ENCODE results near the gene TRIM68.

Gene TRIM68, protein sequence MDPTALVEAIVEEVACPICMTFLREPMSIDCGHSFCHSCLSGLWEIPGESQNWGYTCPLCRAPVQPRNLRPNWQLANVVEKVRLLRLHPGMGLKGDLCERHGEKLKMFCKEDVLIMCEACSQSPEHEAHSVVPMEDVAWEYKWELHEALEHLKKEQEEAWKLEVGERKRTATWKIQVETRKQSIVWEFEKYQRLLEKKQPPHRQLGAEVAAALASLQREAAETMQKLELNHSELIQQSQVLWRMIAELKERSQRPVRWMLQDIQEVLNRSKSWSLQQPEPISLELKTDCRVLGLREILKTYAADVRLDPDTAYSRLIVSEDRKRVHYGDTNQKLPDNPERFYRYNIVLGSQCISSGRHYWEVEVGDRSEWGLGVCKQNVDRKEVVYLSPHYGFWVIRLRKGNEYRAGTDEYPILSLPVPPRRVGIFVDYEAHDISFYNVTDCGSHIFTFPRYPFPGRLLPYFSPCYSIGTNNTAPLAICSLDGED

GRCh38 chr11:4607781-4608666 is at the start of gene TRIM68:
Gene TRIM68 (minus strand): TSS chr11:4608231. CDS start chr11:4605504, 2,727 bp downstream.
- DNase-seq = peak; percentile 91 to 99

GRCh38 chr11:4654635-4655369 is 46.8 kb upstream of the TRIM68 start:
- no peak for DNase-seq

GRCh38 chr11:4647766-4648165 is 39.7 kb upstream of the TRIM68 start:
- no peak for DNase-seq

DNA sequence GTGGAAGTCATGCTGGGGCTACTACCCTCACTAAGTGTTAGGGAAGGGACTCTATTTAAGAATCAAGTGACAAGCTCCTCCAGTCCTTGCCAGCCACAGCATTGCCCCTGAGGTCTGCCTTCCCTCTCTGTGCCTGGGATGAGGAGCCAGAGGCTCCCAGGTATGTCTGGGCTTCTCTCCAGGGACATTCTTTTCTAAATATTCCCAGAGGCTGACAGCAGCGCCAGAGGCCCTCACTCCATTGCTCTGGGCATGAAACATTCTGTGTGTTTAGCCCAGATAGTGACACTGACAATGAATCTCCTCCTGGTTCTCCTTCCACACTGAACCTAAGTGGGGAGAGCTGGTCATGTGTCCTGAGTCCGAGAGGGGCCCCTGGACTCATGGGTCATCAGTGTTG is 37.9 kb upstream of the TRIM68 start:
- DNase-seq = no peak

GRCh38 chr11:4644233-4644632 is 36.2 kb upstream of the TRIM68 start:
- no peak for DNase-seq

DNA sequence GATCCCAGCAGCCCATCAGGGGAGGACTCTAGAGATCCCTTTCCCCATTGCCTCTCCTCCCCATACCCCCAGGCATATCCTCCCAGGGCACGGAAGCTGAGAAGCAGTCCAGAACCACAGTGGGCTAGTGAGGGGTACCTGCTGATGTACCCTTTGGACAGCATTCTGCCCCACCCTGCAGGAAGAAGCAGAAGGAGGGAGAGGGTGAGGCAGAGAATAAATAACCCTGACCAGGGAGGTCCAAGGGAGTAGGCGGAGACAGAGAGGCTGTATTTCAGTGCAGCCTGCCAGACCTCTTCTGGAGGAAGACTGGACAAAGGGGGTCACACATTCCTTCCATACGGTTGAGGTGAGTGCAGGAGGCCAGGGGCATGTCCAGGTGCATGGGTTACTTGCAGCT is 35.7 kb upstream of the TRIM68 start, which contains the start of gene OR51E1:
Gene OR51E1 (plus strand): TSS at position 301 of the 400 bp plus-strand sequence. CDS start 8,545 bp downstream, outside the sequence.
- DNase-seq = no peak

- DNase-seq = no peak
Observed at GRCh38 chr11:4643076-4643475, 35.0 kb upstream of the TRIM68 start.

DNA sequence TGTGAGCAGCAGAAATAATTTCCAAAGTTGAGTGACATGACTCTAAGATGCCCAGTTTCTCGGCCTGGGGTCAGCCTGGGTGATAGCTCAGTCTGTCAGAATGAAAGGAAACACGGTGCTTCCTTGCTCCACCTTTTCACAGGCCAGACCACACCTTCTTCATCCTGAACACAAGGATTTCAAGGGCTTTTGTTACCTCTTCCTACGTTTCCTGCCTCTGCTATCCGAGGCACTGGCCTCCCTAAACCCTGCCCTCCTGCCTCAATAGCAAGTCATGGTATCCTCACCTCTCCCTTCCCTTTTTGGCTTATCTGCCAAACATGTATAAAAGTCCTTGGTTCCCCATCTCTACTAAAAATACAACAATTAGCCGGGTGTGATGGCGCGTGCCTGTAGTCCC is 34.0 kb upstream of the TRIM68 start:
- no peak for DNase-seq

DNA sequence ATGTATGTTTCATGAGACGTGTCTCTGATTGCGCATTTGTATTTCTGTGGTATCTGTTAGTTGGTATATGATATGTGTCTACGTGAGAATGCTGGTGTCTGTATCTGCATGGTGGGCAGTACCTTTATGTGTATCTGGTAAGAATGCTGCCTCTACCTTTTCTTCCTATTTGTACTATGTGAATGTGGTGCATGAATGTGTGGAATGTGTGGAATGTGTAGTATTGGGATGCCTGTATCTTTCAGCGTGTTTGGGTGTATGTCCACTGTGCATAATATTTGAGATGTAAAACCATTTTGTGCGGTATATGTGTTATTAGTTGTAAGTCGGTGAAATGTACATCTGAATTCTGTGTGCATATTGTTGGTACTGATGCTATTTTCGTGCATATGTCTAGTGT is 33.5 kb upstream of the TRIM68 start:
- no peak for DNase-seq

- DNase-seq = no peak
Observed at GRCh38 chr11:4639931-4640330, 31.9 kb upstream of the TRIM68 start.

DNA sequence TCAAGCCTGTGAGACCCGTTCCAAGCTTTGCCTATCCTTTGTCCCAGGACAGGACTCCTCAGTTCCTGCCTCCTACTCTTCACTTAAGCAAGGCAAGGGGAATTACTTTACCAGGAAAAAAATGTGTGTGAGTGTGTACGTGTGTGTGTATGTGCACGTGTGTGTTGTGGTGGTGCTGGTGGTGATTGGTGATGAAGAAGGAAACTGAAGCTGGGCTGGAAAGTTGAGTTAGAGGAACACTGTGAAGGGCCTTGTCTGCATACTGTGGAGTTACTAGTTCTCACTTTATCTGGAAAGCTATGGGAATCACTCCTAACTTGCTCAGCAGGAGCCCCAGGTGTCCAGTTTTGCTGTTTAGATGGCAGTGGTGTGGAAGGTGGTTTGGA is 29.6 kb upstream of the TRIM68 start:
- no peak for DNase-seq

- peak; percentile 83 to 89 for DNase-seq
Observed at GRCh38 chr11:4636962-4637661, 29.1 kb upstream of the TRIM68 start, which contains the start of gene OR51D1. Gene OR51D1 (plus strand): TSS chr11:4637477. CDS start chr11:4639791, 2,314 bp downstream.

GRCh38 chr11:4636136-4636535 is 28.1 kb upstream of the TRIM68 start:
- DNase-seq = no peak

DNA sequence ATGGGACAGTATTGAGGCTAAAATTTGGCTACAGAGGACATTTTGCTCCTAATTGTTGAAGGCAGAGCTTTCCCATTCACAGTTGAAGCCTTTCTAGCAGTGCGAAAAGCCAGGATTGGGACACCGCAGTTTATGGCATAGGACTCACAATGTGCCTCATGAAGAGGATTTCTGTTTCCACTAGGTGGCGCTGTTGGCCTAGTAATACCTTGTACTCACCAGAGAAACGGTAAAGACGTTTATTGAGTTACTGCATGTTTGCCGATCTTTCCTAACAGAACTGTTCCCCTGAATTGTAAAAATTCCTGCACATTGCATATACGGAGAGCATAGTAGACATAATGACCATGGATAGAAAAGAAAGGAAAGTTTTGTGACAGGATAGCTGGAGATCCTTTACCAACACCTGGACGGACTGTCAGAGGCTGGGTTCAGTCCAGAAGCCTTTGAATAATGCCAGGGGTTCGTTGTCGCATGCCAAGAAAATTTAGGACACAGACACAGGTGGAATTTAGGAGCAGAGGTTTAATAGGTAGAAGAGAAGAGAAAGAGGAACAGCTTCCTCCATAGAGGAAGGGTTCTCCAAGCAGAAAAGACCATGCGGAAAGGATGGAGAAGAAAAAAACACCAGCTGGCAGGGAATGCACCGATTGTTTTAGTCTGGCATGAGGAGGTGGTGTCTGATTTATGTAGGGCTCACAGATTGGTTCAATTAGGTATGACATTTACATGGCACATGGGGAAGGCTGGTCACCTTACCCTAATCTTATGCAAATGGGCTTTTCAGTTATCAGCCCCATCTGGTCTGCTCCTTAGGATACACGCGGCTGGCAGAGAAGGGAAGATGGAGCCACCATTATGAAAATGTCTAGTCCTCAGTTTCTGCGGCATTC is 18.4 kb upstream of the TRIM68 start:
- DNase-seq = peak; percentile 82 to 93

DNA sequence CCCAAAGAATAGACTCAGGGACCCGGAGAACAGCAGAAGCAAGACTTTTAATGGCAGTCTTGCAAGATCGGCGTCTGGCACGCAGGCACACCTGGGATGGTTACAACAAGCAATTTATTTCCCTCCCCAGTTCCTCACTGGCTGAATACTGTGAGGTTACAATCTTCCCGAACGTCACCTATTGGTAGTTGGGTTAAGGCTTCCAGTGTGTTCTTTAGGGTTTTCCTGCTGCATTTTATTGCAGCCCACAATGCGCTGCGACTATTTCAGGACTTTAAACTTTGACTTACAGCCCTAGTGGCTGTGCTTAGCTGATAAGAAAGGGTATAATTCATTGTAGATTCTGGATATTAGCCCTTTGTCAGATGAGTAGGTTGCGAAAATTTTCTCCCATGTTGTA is 11.5 kb upstream of the TRIM68 start:
- DNase-seq = no peak

- DNase-seq = no peak
Observed at GRCh38 chr11:4615856-4616444, 7.9 kb upstream of the TRIM68 start.

- no peak for DNase-seq
Observed at GRCh38 chr11:4611986-4612385, 4.0 kb upstream of the TRIM68 start.

DNA sequence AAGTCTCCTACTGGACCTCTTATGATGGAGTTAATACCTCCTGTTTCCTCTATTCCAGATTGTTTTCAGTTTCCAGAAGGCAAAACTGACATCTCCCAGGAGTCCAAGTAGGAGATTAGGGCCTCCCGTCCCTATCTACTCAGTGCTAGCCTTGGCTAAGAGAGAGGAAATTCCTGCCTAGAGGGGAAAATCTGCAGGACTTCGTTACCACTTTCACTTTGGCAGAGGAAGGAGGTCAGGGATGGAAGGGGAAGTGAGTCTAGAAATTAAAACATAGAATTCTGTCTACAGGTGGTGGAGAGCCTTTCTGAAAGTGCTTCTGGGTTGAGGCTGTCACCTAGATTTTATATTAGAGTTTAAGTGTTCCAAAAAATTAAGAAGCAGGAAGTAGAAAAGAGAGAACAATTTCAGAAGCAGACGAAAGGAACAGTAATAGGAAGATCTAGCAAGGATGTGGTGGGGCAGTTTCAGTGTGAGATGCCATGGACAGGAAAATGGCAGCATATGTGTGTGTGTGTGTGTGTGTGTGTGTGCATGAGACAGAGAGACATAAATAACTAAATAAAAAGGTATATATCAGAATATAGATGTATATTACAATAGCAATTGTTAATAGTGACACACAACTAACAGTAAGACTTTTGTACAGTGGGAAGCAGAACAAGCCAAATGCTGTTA is 2.4 kb upstream of the TRIM68 start:
- no peak for DNase-seq

GRCh38 chr11:4607096-4607495 is 935 bp downstream of the TRIM68 start:
- DNase-seq = no peak

Data from NCI-H526 (cell line).